Measurements from ENCODE around the gene PPM1J. TPM values are rescaled to one million over a fixed set of nuclear protein-coding genes. Genes with fewer than 3 reads are reported as not detected.

Gene PPM1J
- polyA plus RNA-seq, 1 donor: 0.52 TPM

- Histone ChIP-seq H3K4me3 (ENCODE audit: low read length) (no peak overlapping the region), H3K9me3 (ENCODE audit: control insufficient read depth, low read depth, low read length) (peaks cover 3% of the 10 kb centered on the region), H3K27ac (ENCODE audit: low read length) (no peak overlapping the region), H3K4me1 (ENCODE audit: control insufficient read depth, insufficient read depth, low read length) (peaks cover 12% of the 10 kb centered on the region), H3K36me3 (ENCODE audit: control insufficient read depth, insufficient read depth, low read length) (no peaks in the 10 kb centered on the region), H3K27me3 (ENCODE audit: control insufficient read depth, insufficient read depth, low read length) (peaks cover 35% of the 10 kb centered on the region)
- no peak for DNase-seq
- no CpG with 5 or more reads among the region's 9 CpGs for WGBS (ENCODE audit: insufficient coverage, low lambda C conversion rate)
These were observed 2.4 kb downstream of the PPM1J start for GRCh38 chr1:112712701-112713128.

GRCh38 chr1:112712191-112712590 is 2.9 kb downstream of the PPM1J start:
- no peak for DNase-seq
- no CpG with 5 or more reads among the region's 7 CpGs for WGBS (ENCODE audit: insufficient coverage, low lambda C conversion rate)
- Histone ChIP-seq H3K9me3 (ENCODE audit: control insufficient read depth, low read depth, low read length) (peaks cover 3% of the 10 kb centered on the region), H3K27ac (ENCODE audit: low read length) (no peak overlapping the region), H3K36me3 (ENCODE audit: control insufficient read depth, insufficient read depth, low read length) (no peaks in the 10 kb centered on the region), H3K4me3 (ENCODE audit: low read length) (no peak overlapping the region), H3K4me1 (ENCODE audit: control insufficient read depth, insufficient read depth, low read length) (peaks cover 12% of the 10 kb centered on the region), H3K27me3 (ENCODE audit: control insufficient read depth, insufficient read depth, low read length) (peaks cover 35% of the 10 kb centered on the region)

- no peak overlapping the region for H3K27ac ChIP-seq (ENCODE audit: low read length)
- H3K36me3 ChIP-seq (ENCODE audit: control insufficient read depth, insufficient read depth, low read length): no peaks in the 10 kb centered on the region
- H3K27me3 ChIP-seq (ENCODE audit: control insufficient read depth, insufficient read depth, low read length): peaks cover 35% of the 10 kb centered on the region
- no peak for DNase-seq
- peaks cover 12% of the 10 kb centered on the region for H3K4me1 ChIP-seq (ENCODE audit: control insufficient read depth, insufficient read depth, low read length)
- no CpG with 5 or more reads among the region's 11 CpGs for WGBS (ENCODE audit: insufficient coverage, low lambda C conversion rate)
- H3K9me3 ChIP-seq (ENCODE audit: control insufficient read depth, low read depth, low read length): peaks cover 3% of the 10 kb centered on the region
- no peak overlapping the region for H3K4me3 ChIP-seq (ENCODE audit: low read length)
These were observed 3.5 kb downstream of the PPM1J start for GRCh38 chr1:112711670-112712069.

GRCh38 chr1:112711041-112711440 is 4.1 kb downstream of the PPM1J start:
- Histone ChIP-seq H3K4me1 (ENCODE audit: control insufficient read depth, insufficient read depth, low read length) (peaks cover 12% of the 10 kb centered on the region), H3K27me3 (ENCODE audit: control insufficient read depth, insufficient read depth, low read length) (peaks cover 35% of the 10 kb centered on the region), H3K9me3 (ENCODE audit: control insufficient read depth, low read depth, low read length) (peaks cover 3% of the 10 kb centered on the region), H3K36me3 (ENCODE audit: control insufficient read depth, insufficient read depth, low read length) (no peaks in the 10 kb centered on the region), H3K27ac (ENCODE audit: low read length) (no peak overlapping the region), H3K4me3 (ENCODE audit: low read length) (no peak overlapping the region)
- no CpG with 5 or more reads among the region's 7 CpGs for WGBS (ENCODE audit: insufficient coverage, low lambda C conversion rate)
- DNase-seq: no peak

- Histone ChIP-seq H3K4me3 (ENCODE audit: low read length) (no peak overlapping the region), H3K4me1 (ENCODE audit: control insufficient read depth, insufficient read depth, low read length) (peaks cover 15% of the 10 kb centered on the region), H3K27ac (ENCODE audit: low read length) (no peak overlapping the region), H3K27me3 (ENCODE audit: control insufficient read depth, insufficient read depth, low read length) (peaks cover 35% of the 10 kb centered on the region), H3K9me3 (ENCODE audit: control insufficient read depth, low read depth, low read length) (peaks cover 3% of the 10 kb centered on the region), H3K36me3 (ENCODE audit: control insufficient read depth, insufficient read depth, low read length) (no peaks in the 10 kb centered on the region)
- no peak for DNase-seq
- no CpG with 5 or more reads among the region's 3 CpGs for WGBS (ENCODE audit: insufficient coverage, low lambda C conversion rate)
These were observed 4.5 kb downstream of the PPM1J start for GRCh38 chr1:112710586-112710985.

- no peaks in the 10 kb centered on the region for H3K36me3 ChIP-seq (ENCODE audit: control insufficient read depth, insufficient read depth, low read length)
- H3K9me3 ChIP-seq (ENCODE audit: control insufficient read depth, low read depth, low read length): peaks cover 3% of the 10 kb centered on the region
- DNase-seq: no peak
- H3K4me3 ChIP-seq (ENCODE audit: low read length): no peak overlapping the region
- no peak overlapping the region for H3K27ac ChIP-seq (ENCODE audit: low read length)
- H3K27me3 ChIP-seq (ENCODE audit: control insufficient read depth, insufficient read depth, low read length): peaks cover 35% of the 10 kb centered on the region
- H3K4me1 ChIP-seq (ENCODE audit: control insufficient read depth, insufficient read depth, low read length): peaks cover 17% of the 10 kb centered on the region
- WGBS (ENCODE audit: insufficient coverage, low lambda C conversion rate): no CpG with 5 or more reads among the region's 7 CpGs
These were observed 5.0 kb downstream of the PPM1J start for GRCh38 chr1:112710159-112710558.

GRCh38 chr1:112708489-112708888 is 6.6 kb downstream of the PPM1J start:
- WGBS (ENCODE audit: insufficient coverage, low lambda C conversion rate): no CpG with 5 or more reads among the region's 3 CpGs
- Histone ChIP-seq H3K27ac (ENCODE audit: low read length) (no peak overlapping the region), H3K27me3 (ENCODE audit: control insufficient read depth, insufficient read depth, low read length) (peaks cover 21% of the 10 kb centered on the region), H3K4me1 (ENCODE audit: control insufficient read depth, insufficient read depth, low read length) (peaks cover 21% of the 10 kb centered on the region), H3K4me3 (ENCODE audit: low read length) (no peak overlapping the region), H3K36me3 (ENCODE audit: control insufficient read depth, insufficient read depth, low read length) (no peaks in the 10 kb centered on the region), H3K9me3 (ENCODE audit: control insufficient read depth, low read depth, low read length) (no peaks in the 10 kb centered on the region)
- DNase-seq: no peak

GRCh38 chr1:112708002-112708448 is 7.1 kb downstream of the PPM1J start:
- Histone ChIP-seq H3K4me1 (ENCODE audit: control insufficient read depth, insufficient read depth, low read length) (peaks cover 24% of the 10 kb centered on the region), H3K4me3 (ENCODE audit: low read length) (no peak overlapping the region), H3K27me3 (ENCODE audit: control insufficient read depth, insufficient read depth, low read length) (peaks cover 18% of the 10 kb centered on the region), H3K9me3 (ENCODE audit: control insufficient read depth, low read depth, low read length) (no peaks in the 10 kb centered on the region), H3K36me3 (ENCODE audit: control insufficient read depth, insufficient read depth, low read length) (peaks cover 3% of the 10 kb centered on the region), H3K27ac (ENCODE audit: low read length) (no peak overlapping the region)
- no peak for DNase-seq
- WGBS (ENCODE audit: insufficient coverage, low lambda C conversion rate): no CpG with 5 or more reads among the region's 6 CpGs

- Histone ChIP-seq H3K27me3 (ENCODE audit: control insufficient read depth, insufficient read depth, low read length) (peaks cover 15% of the 10 kb centered on the region), H3K27ac (ENCODE audit: low read length) (peak overlapping the region; percentile 70), H3K9me3 (ENCODE audit: control insufficient read depth, low read depth, low read length) (no peaks in the 10 kb centered on the region), H3K36me3 (ENCODE audit: control insufficient read depth, insufficient read depth, low read length) (peaks cover 9% of the 10 kb centered on the region), H3K4me3 (ENCODE audit: low read length) (peak overlapping the region; percentile 97), H3K4me1 (ENCODE audit: control insufficient read depth, insufficient read depth, low read length) (peaks cover 30% of the 10 kb centered on the region)
- DNase-seq: peak; percentile 90 to 95
- no CpG with 5 or more reads among the region's 42 CpGs for WGBS (ENCODE audit: insufficient coverage, low lambda C conversion rate)
These were observed 7.7 kb downstream of the PPM1J start for GRCh38 chr1:112707221-112708001.

GRCh38 chr1:112706505-112707220 is 8.5 kb downstream of the PPM1J start, which contains the start of gene RHOC:
Gene RHOC, minus strand, starts transcription at chr1:112707127. Its CDS starts 3,328 bp downstream, at chr1:112703799.
- Histone ChIP-seq H3K4me3 (ENCODE audit: low read length) (peak within 1 kb of the TSS; percentile 97), H3K9me3 (ENCODE audit: control insufficient read depth, low read depth, low read length) (no peaks in the 10 kb centered on the region), H3K4me1 (ENCODE audit: control insufficient read depth, insufficient read depth, low read length) (peaks cover 38% of the 10 kb centered on the region), H3K27ac (ENCODE audit: low read length) (peak within 1 kb of the TSS; percentile 91), H3K36me3 (ENCODE audit: control insufficient read depth, insufficient read depth, low read length) (peaks cover 17% of the 10 kb centered on the region), H3K27me3 (ENCODE audit: control insufficient read depth, insufficient read depth, low read length) (peaks cover 9% of the 10 kb centered on the region)
- peak; percentile 65 to 67 for DNase-seq
- WGBS (ENCODE audit: insufficient coverage, low lambda C conversion rate): no CpG with 5 or more reads among the region's 61 CpGs
